IMR-90 (cell line): ENCODE results near the gene TMEM52. TPM values are rescaled to one million over a fixed set of nuclear protein-coding genes. Genes with fewer than 3 reads are reported as not detected.

Source experiments
- ATAC-seq: fragments of 200-7000 bp; cut with Tn5 transposase; 2 replicates; pipeline ENCODE4 v1.9.1; 2020; ENCODE audit warnings: low read depth, mild to moderate bottlenecking, moderate library complexity
- BruUV-seq: library from RNA; stranded (reverse); fragments of 400-500 nt; replicated peaks from 2 replicates; lab custom pipeline; 2021; lab: Mats Ljungman, UMichigan
- CTCF ChIA-PET: fragments of 300-600 bp; formaldehyde crosslinking; extraction: SDS; loops from one replicate; lab custom pipeline; 2021; ENCODE audit warnings: antibody characterized with exemption; lab: Yijun Ruan, JAX
- POLR2A ChIA-PET: fragments of 300-600 bp; sonication (Branson Sonifier 250); formaldehyde crosslinking; loops from one replicate; lab custom pipeline; 2022; ENCODE audit warnings: antibody characterized with exemption; ENCODE audit not compliant: unreplicated experiment; lab: Charles Lee
- DNase-seq: peaks from one replicate; pipeline ENCODE4 v3.0.0; 2013
- H2AFZ ChIP-seq: replicated peaks from 2 replicates; pipeline ENCODE3; 2013; ENCODE audit warnings: low read length, mild to moderate bottlenecking; ENCODE audit not compliant: poor library complexity
- H2AK5ac ChIP-seq: 2 replicates; pipeline ENCODE4 v1.6.1; 2013; ENCODE audit warnings: low read depth, low read length, inconsistent platforms
- H2AK9ac ChIP-seq: replicated peaks from 2 replicates; pipeline ENCODE3; 2013; ENCODE audit warnings: mild to moderate bottlenecking, low read depth, low read length, moderate library complexity; ENCODE audit not compliant: poor library complexity
- H2BK120ac ChIP-seq: 2 replicates; pipeline ENCODE4 v1.6.1; 2013; ENCODE audit warnings: low read depth, low read length, inconsistent platforms
- H2BK15ac ChIP-seq: 3 replicates; pipeline ENCODE4 v1.6.1; 2013; ENCODE audit warnings: low read depth, low read length, inconsistent platforms
- H2BK20ac ChIP-seq: 2 replicates; pipeline ENCODE4 v1.6.1; 2013; ENCODE audit warnings: low read depth, mild to moderate bottlenecking, inconsistent platforms, low read length, moderate library complexity
- H2BK5ac ChIP-seq: 2 replicates; pipeline ENCODE4 v1.6.1; 2013; ENCODE audit warnings: mild to moderate bottlenecking, low read depth, low read length, inconsistent platforms; ENCODE audit not compliant: poor library complexity, severe bottlenecking
- H3K14ac ChIP-seq: replicated peaks from 2 replicates; pipeline ENCODE4 v1.6.1; 2013; ENCODE audit warnings: low read depth, low read length, inconsistent platforms
- H3K18ac ChIP-seq: 2 replicates; pipeline ENCODE4 v1.6.1; 2013; ENCODE audit warnings: low read depth, low read length, control low read depth
- H3K23ac ChIP-seq: 2 replicates; pipeline ENCODE4 v1.6.1; 2013; ENCODE audit warnings: low read depth, low read length, inconsistent platforms
- H3K27ac ChIP-seq: 2 replicates; pipeline ENCODE4 v1.5.1; 2013; ENCODE audit warnings: mild to moderate bottlenecking, control low read depth, low read length; ENCODE audit not compliant: insufficient read depth
- H3K27me3 ChIP-seq: 2 replicates; pipeline ENCODE4 v1.6.1; 2013; ENCODE audit warnings: low read length; ENCODE audit not compliant: control insufficient read depth, insufficient read depth
- H3K36me3 ChIP-seq: 2 replicates; pipeline ENCODE4 v1.6.1; 2013; ENCODE audit warnings: low read length, mixed read lengths; ENCODE audit not compliant: control insufficient read depth, insufficient read depth
- H3K4ac ChIP-seq: 2 replicates; pipeline ENCODE4 v1.6.1; 2013; ENCODE audit warnings: low read depth, low read length, inconsistent platforms
- H3K4me1 ChIP-seq: 2 replicates; pipeline ENCODE4 v1.6.1; 2013; ENCODE audit warnings: low read length, mixed read lengths; ENCODE audit not compliant: control insufficient read depth, insufficient read depth
- H3K4me2 ChIP-seq: 2 replicates; pipeline ENCODE4 v1.6.1; 2013; ENCODE audit warnings: low read depth, mild to moderate bottlenecking, control low read depth, low read length, moderate library complexity
- H3K4me3 ChIP-seq: 2 replicates; pipeline ENCODE4 v1.5.1; 2013; ENCODE audit warnings: low read depth, mild to moderate bottlenecking, control low read depth, low read length, moderate library complexity; ENCODE audit not compliant: insufficient read depth
- H3K56ac ChIP-seq: 2 replicates; pipeline ENCODE4 v1.6.1; 2013; ENCODE audit warnings: low read length, inconsistent platforms; ENCODE audit not compliant: insufficient read depth; ENCODE audit errors: extremely low read depth
- H3K79me1 ChIP-seq, 2 experiments: 2 replicates each; pipeline ENCODE4 v1.6.1; 2013; ENCODE audit warnings: low read length in 2 of 2, inconsistent platforms in 1 of 2, low read depth in 1 of 2
- H3K9ac ChIP-seq: 2 replicates; pipeline ENCODE4 v1.6.1; 2013; ENCODE audit warnings: low read depth, low read length, control low read depth
- H3K9me1 ChIP-seq: 2 replicates; pipeline ENCODE4 v1.6.1; 2013; ENCODE audit warnings: low read length, inconsistent platforms; ENCODE audit not compliant: insufficient read depth
- H3K9me3 ChIP-seq: 2 replicates; pipeline ENCODE4 v1.6.1; 2013; ENCODE audit warnings: low read length; ENCODE audit not compliant: control insufficient read depth, insufficient read depth
- H4K20me1 ChIP-seq: 2 replicates; pipeline ENCODE4 v1.6.1; 2013; ENCODE audit warnings: low read length, inconsistent platforms; ENCODE audit not compliant: insufficient read depth
- H4K5ac ChIP-seq: 2 replicates; pipeline ENCODE4 v1.6.1; 2013; ENCODE audit warnings: mild to moderate bottlenecking, low read depth, low read length, control low read depth
- H4K8ac ChIP-seq, 2 experiments: 2 replicates each; pipeline ENCODE4 v1.6.1; 2013; ENCODE audit warnings: low read depth in 2 of 2, low read length in 2 of 2, control low read depth in 1 of 2, inconsistent platforms in 1 of 2
- H4K91ac ChIP-seq: 2 replicates; pipeline ENCODE4 v1.6.1; 2013; ENCODE audit warnings: low read depth, low read length, inconsistent platforms; ENCODE audit not compliant: insufficient read depth
- CTCF ChIP-seq: conservative IDR thresholded peaks from 2 replicates; pipeline ENCODE4 v1.5.1; 2012; ENCODE audit warnings: mild to moderate bottlenecking, low read depth, low read length, improper control_type of control experiment
- MAFK ChIP-seq: IDR thresholded peaks from 2 replicates; pipeline ENCODE4 v1.6.1; 2012; ENCODE audit warnings: low read depth, low read length, improper control_type of control experiment
- MXI1 ChIP-seq: IDR thresholded peaks from 2 replicates; pipeline ENCODE4 v1.6.1; 2012; ENCODE audit warnings: low read depth, mild to moderate bottlenecking, low read length, moderate library complexity, borderline replicate concordance
- POLR2A ChIP-seq: IDR thresholded peaks from 2 replicates; pipeline ENCODE4 v1.6.1; 2012; ENCODE audit warnings: mild to moderate bottlenecking, low read depth, low read length
- RFX5 ChIP-seq: IDR thresholded peaks from 2 replicates; pipeline ENCODE4 v1.8.0; 2012; ENCODE audit warnings: low read depth, mild to moderate bottlenecking, low read length, moderate library complexity
- SMC3 ChIP-seq: fragments of 150-350 bp; IDR thresholded peaks from 2 replicates; pipeline ENCODE4 v1.6.1; 2016; ENCODE audit warnings: low read depth, mild to moderate bottlenecking, antibody characterized with exemption, low read length, moderate library complexity
- whole genome bisulfite sequencing, 2 experiments: methylation state at CpG; one replicate each; pipeline versions ENCODE4 v1.1.5 to v1.1.7; 2013; ENCODE audit warnings: missing lambda C conversion rate in 2 of 2; ENCODE audit not compliant: insufficient read length in 1 of 2; ENCODE audit errors: extremely low coverage in 2 of 2; 5-methylcytosine and 5-hydroxymethylcytosine counted together
- dilution Hi-C: fragments of 300-500 bp; cut with HindIII; formaldehyde crosslinking; loops from one replicate; pipeline ENCODE4 v1.14.3; 2018; ENCODE audit warnings: low sequenced_read_pairs; ENCODE audit not compliant: unreplicated experiment
- in situ Hi-C: fragments of 300-500 bp; cut with MboI; formaldehyde crosslinking; loops from 3 replicates; pipeline ENCODE4 v1.14.3; 2019; ENCODE audit warnings: low sequenced_read_pairs, inconsistent platforms, mixed read lengths
- intact Hi-C: fragments of 100-400 bp; cut with micrococcal nuclease; formaldehyde crosslinking; loops from 2 replicates; pipeline ENCODE4 v1.10.0; 2022
- polyA plus RNA-seq, 3 experiments: library from polyadenylated mRNA; depleted of rRNA; stranded (reverse); fragments of >200 nt; gene quantifications; 2 replicates each; pipeline ENCODE4 v1.2.3, GENCODE V29; 2012; ENCODE audit warnings: low replicate concordance in 1 of 3
- total RNA-seq: library from RNA; depleted of rRNA; stranded (reverse); fragments of >200 nt; gene quantifications from 2 replicates; pipeline ENCODE4 v1.2.3, GENCODE V29; 2012

TMEM52 gene
- total and polyA plus RNA-seq, 2 of the 4 experiments (the other 2 are of a cell fraction), result 0.54 to 1.3 TPM

GRCh38 chr1:1926346-1926811 is 7.3 kb upstream of the TMEM52 start:
- H3K36me3 ChIP-seq, result no peaks in the 10 kb centered on the region
- 70% methylated on average over 11 of the region's 26 CpGs; no CpG with 5 or more reads in 1 of the 2 experiments for WGBS, 2 experiments
- H2BK15ac ChIP-seq, result no peak overlapping the region
- no peak overlapping the region for H3K4me2 ChIP-seq
- dilution Hi-C loops, result no loop called here
- H2BK5ac ChIP-seq, result no peak overlapping the region
- H4K5ac ChIP-seq, result no peak overlapping the region
- ChIA-PET CTCF (no interaction called here), POLR2A (no interaction called here)
- no peak overlapping the region for H3K4me3 ChIP-seq
- H3K14ac ChIP-seq, result no peak overlapping the region
- no peak overlapping the region for H3K18ac ChIP-seq
- no peak overlapping the region for H3K27ac ChIP-seq
- H2AFZ ChIP-seq, result no peak overlapping the region
- no peak overlapping the region for H4K91ac ChIP-seq
- no peak overlapping the region for H2BK120ac ChIP-seq
- H3K9me3 ChIP-seq, result no peaks in the 10 kb centered on the region
- BruUV-seq, result no TSS peak
- no peak overlapping the region for H2AK9ac ChIP-seq
- TF ChIP-seq POLR2A (no peak), MAFK (no peak), RFX5 (no peak), SMC3 (no peak), CTCF (no peak), MXI1 (no peak)
- ATAC-seq (no peak), DNase-seq (no peak)
- H4K8ac ChIP-seq, result no peak overlapping the region
- H3K79me1 ChIP-seq, result no peaks in the 10 kb centered on the region
- H3K4me1 ChIP-seq, result no peaks in the 10 kb centered on the region
- H3K4ac ChIP-seq, result no peak overlapping the region
- no peak overlapping the region for H3K56ac ChIP-seq
- no peak overlapping the region for H2BK20ac ChIP-seq
- in situ Hi-C loops, result no loop called here
- intact Hi-C loops, result no loop called here
- peaks cover 5% of the 10 kb centered on the region; the same call in 1 of the 2 replicates for H3K27me3 ChIP-seq
- no peak overlapping the region for H3K9ac ChIP-seq
- H3K9me1 ChIP-seq, result no peaks in the 10 kb centered on the region
- no peak overlapping the region for H3K23ac ChIP-seq
- H2AK5ac ChIP-seq, result no peak overlapping the region
- H4K20me1 ChIP-seq, result no peaks in the 10 kb centered on the region
